IMR-90 (cell line): ENCODE measurements around the gene GTPBP6. TPM values are rescaled to one million over a fixed set of nuclear protein-coding genes. Genes with fewer than 3 reads are reported as not detected.

Source experiments
- ATAC-seq: fragments of 200-7000 bp; cut with Tn5 transposase; 2 replicates; pipeline ENCODE4 v1.9.1; 2020; ENCODE audit warnings: low read depth, mild to moderate bottlenecking, moderate library complexity
- BruUV-seq: library from RNA; stranded (reverse); fragments of 400-500 nt; replicated peaks from 2 replicates; lab custom pipeline; 2021; lab: Mats Ljungman, UMichigan
- CTCF ChIA-PET: fragments of 300-600 bp; formaldehyde crosslinking; extraction: SDS; loops from one replicate; lab custom pipeline; 2021; ENCODE audit warnings: antibody characterized with exemption; lab: Yijun Ruan, JAX
- POLR2A ChIA-PET: fragments of 300-600 bp; sonication (Branson Sonifier 250); formaldehyde crosslinking; loops from one replicate; lab custom pipeline; 2022; ENCODE audit warnings: antibody characterized with exemption; ENCODE audit not compliant: unreplicated experiment; lab: Charles Lee
- DNase-seq: peaks from one replicate; pipeline ENCODE4 v3.0.0; 2013
- H2AFZ ChIP-seq: replicated peaks from 2 replicates; pipeline ENCODE3; 2013; ENCODE audit warnings: low read length, mild to moderate bottlenecking; ENCODE audit not compliant: poor library complexity
- H2AK5ac ChIP-seq: 2 replicates; pipeline ENCODE4 v1.6.1; 2013; ENCODE audit warnings: low read depth, low read length, inconsistent platforms
- H2AK9ac ChIP-seq: replicated peaks from 2 replicates; pipeline ENCODE3; 2013; ENCODE audit warnings: mild to moderate bottlenecking, low read depth, low read length, moderate library complexity; ENCODE audit not compliant: poor library complexity
- H2BK120ac ChIP-seq: 2 replicates; pipeline ENCODE4 v1.6.1; 2013; ENCODE audit warnings: low read depth, low read length, inconsistent platforms
- H2BK15ac ChIP-seq: 3 replicates; pipeline ENCODE4 v1.6.1; 2013; ENCODE audit warnings: low read depth, low read length, inconsistent platforms
- H2BK20ac ChIP-seq: 2 replicates; pipeline ENCODE4 v1.6.1; 2013; ENCODE audit warnings: low read depth, mild to moderate bottlenecking, inconsistent platforms, low read length, moderate library complexity
- H2BK5ac ChIP-seq: 2 replicates; pipeline ENCODE4 v1.6.1; 2013; ENCODE audit warnings: mild to moderate bottlenecking, low read depth, low read length, inconsistent platforms; ENCODE audit not compliant: poor library complexity, severe bottlenecking
- H3K14ac ChIP-seq: replicated peaks from 2 replicates; pipeline ENCODE4 v1.6.1; 2013; ENCODE audit warnings: low read depth, low read length, inconsistent platforms
- H3K18ac ChIP-seq: 2 replicates; pipeline ENCODE4 v1.6.1; 2013; ENCODE audit warnings: low read depth, low read length, control low read depth
- H3K23ac ChIP-seq: 2 replicates; pipeline ENCODE4 v1.6.1; 2013; ENCODE audit warnings: low read depth, low read length, inconsistent platforms
- H3K27ac ChIP-seq: 2 replicates; pipeline ENCODE4 v1.5.1; 2013; ENCODE audit warnings: mild to moderate bottlenecking, control low read depth, low read length; ENCODE audit not compliant: insufficient read depth
- H3K27me3 ChIP-seq: 2 replicates; pipeline ENCODE4 v1.6.1; 2013; ENCODE audit warnings: low read length; ENCODE audit not compliant: control insufficient read depth, insufficient read depth
- H3K36me3 ChIP-seq: 2 replicates; pipeline ENCODE4 v1.6.1; 2013; ENCODE audit warnings: low read length, mixed read lengths; ENCODE audit not compliant: control insufficient read depth, insufficient read depth
- H3K4ac ChIP-seq: 2 replicates; pipeline ENCODE4 v1.6.1; 2013; ENCODE audit warnings: low read depth, low read length, inconsistent platforms
- H3K4me1 ChIP-seq: 2 replicates; pipeline ENCODE4 v1.6.1; 2013; ENCODE audit warnings: low read length, mixed read lengths; ENCODE audit not compliant: control insufficient read depth, insufficient read depth
- H3K4me2 ChIP-seq: 2 replicates; pipeline ENCODE4 v1.6.1; 2013; ENCODE audit warnings: low read depth, mild to moderate bottlenecking, control low read depth, low read length, moderate library complexity
- H3K4me3 ChIP-seq: 2 replicates; pipeline ENCODE4 v1.5.1; 2013; ENCODE audit warnings: low read depth, mild to moderate bottlenecking, control low read depth, low read length, moderate library complexity; ENCODE audit not compliant: insufficient read depth
- H3K56ac ChIP-seq: 2 replicates; pipeline ENCODE4 v1.6.1; 2013; ENCODE audit warnings: low read length, inconsistent platforms; ENCODE audit not compliant: insufficient read depth; ENCODE audit errors: extremely low read depth
- H3K79me1 ChIP-seq, 2 experiments: 2 replicates each; pipeline ENCODE4 v1.6.1; 2013; ENCODE audit warnings: low read length in 2 of 2, inconsistent platforms in 1 of 2, low read depth in 1 of 2
- H3K9ac ChIP-seq: 2 replicates; pipeline ENCODE4 v1.6.1; 2013; ENCODE audit warnings: low read depth, low read length, control low read depth
- H3K9me1 ChIP-seq: 2 replicates; pipeline ENCODE4 v1.6.1; 2013; ENCODE audit warnings: low read length, inconsistent platforms; ENCODE audit not compliant: insufficient read depth
- H3K9me3 ChIP-seq: 2 replicates; pipeline ENCODE4 v1.6.1; 2013; ENCODE audit warnings: low read length; ENCODE audit not compliant: control insufficient read depth, insufficient read depth
- H4K20me1 ChIP-seq: 2 replicates; pipeline ENCODE4 v1.6.1; 2013; ENCODE audit warnings: low read length, inconsistent platforms; ENCODE audit not compliant: insufficient read depth
- H4K5ac ChIP-seq: 2 replicates; pipeline ENCODE4 v1.6.1; 2013; ENCODE audit warnings: mild to moderate bottlenecking, low read depth, low read length, control low read depth
- H4K8ac ChIP-seq, 2 experiments: 2 replicates each; pipeline ENCODE4 v1.6.1; 2013; ENCODE audit warnings: low read depth in 2 of 2, low read length in 2 of 2, control low read depth in 1 of 2, inconsistent platforms in 1 of 2
- H4K91ac ChIP-seq: 2 replicates; pipeline ENCODE4 v1.6.1; 2013; ENCODE audit warnings: low read depth, low read length, inconsistent platforms; ENCODE audit not compliant: insufficient read depth
- RFX5 ChIP-seq: IDR thresholded peaks from 2 replicates; pipeline ENCODE4 v1.8.0; 2012; ENCODE audit warnings: low read depth, mild to moderate bottlenecking, low read length, moderate library complexity
- WGBS, 2 experiments: methylation state at CpG; one replicate each; pipeline versions ENCODE4 v1.1.5 to v1.1.7; 2013; ENCODE audit warnings: missing lambda C conversion rate in 2 of 2; ENCODE audit not compliant: insufficient read length in 1 of 2; ENCODE audit errors: extremely low coverage in 2 of 2; 5-methylcytosine and 5-hydroxymethylcytosine counted together
- dilution Hi-C: fragments of 300-500 bp; cut with HindIII; formaldehyde crosslinking; loops from one replicate; pipeline ENCODE4 v1.14.3; 2018; ENCODE audit warnings: low sequenced_read_pairs; ENCODE audit not compliant: unreplicated experiment
- in situ Hi-C: fragments of 300-500 bp; cut with MboI; formaldehyde crosslinking; loops from 3 replicates; pipeline ENCODE4 v1.14.3; 2019; ENCODE audit warnings: low sequenced_read_pairs, inconsistent platforms, mixed read lengths
- intact Hi-C: fragments of 100-400 bp; cut with micrococcal nuclease; formaldehyde crosslinking; loops from 2 replicates; pipeline ENCODE4 v1.10.0; 2022
- polyA plus RNA-seq, 3 experiments: library from polyadenylated mRNA; depleted of rRNA; stranded (reverse); fragments of >200 nt; gene quantifications; 2 replicates each; pipeline ENCODE4 v1.2.3, GENCODE V29; 2012; ENCODE audit warnings: low replicate concordance in 1 of 3
- total RNA-seq: library from RNA; depleted of rRNA; stranded (reverse); fragments of >200 nt; gene quantifications from 2 replicates; pipeline ENCODE4 v1.2.3, GENCODE V29; 2012

GTPBP6 gene
- total and polyA plus RNA-seq, 2 of the 4 experiments (the other 2 are of a cell fraction): 24.0 to 31.6 TPM

GRCh38 chrX:292900-293897 lies 25.4 kb downstream of the GTPBP6 start:
- ChIA-PET CTCF (no interaction called here), POLR2A (no interaction called here)
- WGBS, 2 experiments: 97% methylated on average over 25 of the region's 47 CpGs; no CpG with 5 or more reads in 1 of the 2 experiments
- no peak overlapping the region for H3K4ac ChIP-seq
- no peak overlapping the region for H3K9ac ChIP-seq
- H2BK20ac ChIP-seq: no peak overlapping the region
- H3K23ac ChIP-seq: no peak overlapping the region
- H4K5ac ChIP-seq: no peak overlapping the region
- in situ Hi-C loops: no loop called here
- H4K20me1 ChIP-seq: no peaks in the 10 kb centered on the region
- no peaks in the 10 kb centered on the region for H3K4me1 ChIP-seq
- H2BK5ac ChIP-seq: no peak overlapping the region
- H3K4me3 ChIP-seq: no peak overlapping the region
- H2BK120ac ChIP-seq: no peak overlapping the region
- dilution Hi-C loops: no loop called here
- H3K27ac ChIP-seq: no peak overlapping the region
- BruUV-seq: no TSS peak
- no peak overlapping the region for H2AFZ ChIP-seq
- H3K18ac ChIP-seq: no peak overlapping the region
- H4K91ac ChIP-seq: no peak overlapping the region
- H2BK15ac ChIP-seq: no peak overlapping the region
- no peak overlapping the region for H2AK9ac ChIP-seq
- peaks cover 46% of the 10 kb centered on the region for H3K36me3 ChIP-seq
- intact Hi-C loops: no loop called here
- no peaks in the 10 kb centered on the region for H3K27me3 ChIP-seq
- no peak overlapping the region for H3K56ac ChIP-seq
- no peak overlapping the region for H2AK5ac ChIP-seq
- H3K14ac ChIP-seq: no peak overlapping the region
- H3K9me1 ChIP-seq: no peaks in the 10 kb centered on the region
- H4K8ac ChIP-seq: no peak overlapping the region
- H3K79me1 ChIP-seq: no peaks in the 10 kb centered on the region
- ATAC-seq (no peak), DNase-seq (no peak)
- TF ChIP-seq RFX5: no peak
- no peak overlapping the region for H3K4me2 ChIP-seq
- 0 out of 2 replicates have a peak, but pooled peaks cover 3% of the 10 kb centered on the region for H3K9me3 ChIP-seq
